Measurements from ENCODE around the gene NXT1.

- TF ChIP-seq CTCF (IDR thresholded peaks at IDR 0.05) (no peak), EZH2 (IDR thresholded peaks at IDR 0.05; ENCODE audit: borderline replicate concordance, insufficient read depth, low read depth, low read length, poor library complexity, severe bottlenecking) (no peak)
Measured at GRCh38 chr20:23369072-23369823, 18.7 kb downstream of the NXT1 start.

All from B cell (primary cell).